Progenitor cell of endocrine pancreas (in vitro differentiated cells): Measurements from ENCODE around the gene LAG3. TPM values are rescaled to one million over a fixed set of nuclear protein-coding genes. Genes with fewer than 3 reads are reported as not detected.
"Not testable (repeated sequence)": the region's sequence is repeated elsewhere in the genome, so short reads cannot be mapped to it uniquely, and the experiment has no call there.

ENCODE experiments used
- DNase-seq: peaks from one replicate; pipeline ENCODE4 v3.0.0; 2021; ENCODE audit warnings: low spot score; ENCODE audit not compliant: unreplicated experiment
- H3K27ac Mint-ChIP-seq: 2 replicates; pipeline ENCODE4 v1.8.0; 2021; ENCODE audit warnings: mild to moderate bottlenecking, moderate library complexity, mixed read lengths
- H3K27me3 Mint-ChIP-seq: 2 replicates; pipeline ENCODE4 v1.8.0; 2021; ENCODE audit warnings: mixed read lengths
- H3K36me3 Mint-ChIP-seq: 2 replicates; pipeline ENCODE4 v1.8.0; 2022; ENCODE audit warnings: mixed read lengths; ENCODE audit not compliant: insufficient read depth
- H3K4me1 Mint-ChIP-seq: 2 replicates; pipeline ENCODE4 v1.8.0; 2021; ENCODE audit warnings: low read depth, mixed read lengths
- H3K4me3 Mint-ChIP-seq: 2 replicates; pipeline ENCODE4 v1.8.0; 2021; ENCODE audit warnings: low read depth, mild to moderate bottlenecking, moderate library complexity, mixed read lengths
- H3K9me3 Mint-ChIP-seq: 2 replicates; pipeline ENCODE4 v1.8.0; 2021; ENCODE audit warnings: low read depth, mixed read lengths
- CTCF ChIP-seq: fragments of 200-600 bp; sonication (generic); IDR thresholded peaks from one replicate; pipeline ENCODE4 v1.5.0; 2021; ENCODE audit warnings: antibody characterized with exemption, mild to moderate bottlenecking; ENCODE audit not compliant: unreplicated experiment
- total RNA-seq: library from RNA; stranded (reverse); gene quantifications from 2 replicates; pipeline ENCODE4 v1.2.1, GENCODE V29; 2021

Gene LAG3
- total RNA-seq, 1 donor from 2014 or later, result 2.2 TPM

GRCh38 chr12:6742834-6743233 is 29.5 kb upstream of the LAG3 start:
- Mint-ChIP-seq H3K27ac (no peak overlapping the region), H3K4me1 (no peaks in the 10 kb centered on the region), H3K9me3 (no peaks in the 10 kb centered on the region), H3K27me3 (no peaks in the 10 kb centered on the region), H3K36me3 (peaks cover 19% of the 10 kb centered on the region), H3K4me3 (no peak overlapping the region)
- no peak for DNase-seq
- no peak for TF ChIP-seq CTCF

GRCh38 chr12:6743300-6743699 is 29.0 kb upstream of the LAG3 start:
- H3K4me3 Mint-ChIP-seq, H3K27ac Mint-ChIP-seq, H3K27me3 Mint-ChIP-seq: not testable (repeated sequence)

GRCh38 chr12:6745741-6746525 is 26.4 kb upstream of the LAG3 start:
- no peaks in the 10 kb centered on the region for H3K27me3 Mint-ChIP-seq
- DNase-seq, result no peak
- no peaks in the 10 kb centered on the region for H3K9me3 Mint-ChIP-seq
- H3K27ac Mint-ChIP-seq, result peak overlapping the region; percentile 65
- TF ChIP-seq CTCF, result no peak
- no peaks in the 10 kb centered on the region for H3K4me1 Mint-ChIP-seq
- H3K36me3 Mint-ChIP-seq, result peaks cover 35% of the 10 kb centered on the region
- no peak overlapping the region for H3K4me3 Mint-ChIP-seq

More at GRCh38 chr12:6743300-6743699, 29.0 kb upstream of the LAG3 start:
- not testable (repeated sequence) for H3K9me3 Mint-ChIP-seq, DNase-seq, H3K4me1 Mint-ChIP-seq
- H3K36me3 Mint-ChIP-seq, result peaks cover 24% of the 10 kb centered on the region

GRCh38 chr12:6747216-6747615 is 25.1 kb upstream of the LAG3 start:
- H3K4me1 Mint-ChIP-seq, result peaks cover 5% of the 10 kb centered on the region
- no peak overlapping the region for H3K4me3 Mint-ChIP-seq
- H3K9me3 Mint-ChIP-seq, result no peaks in the 10 kb centered on the region
- no peak for DNase-seq
- no peak for TF ChIP-seq CTCF
- no peak overlapping the region for H3K27ac Mint-ChIP-seq
- H3K27me3 Mint-ChIP-seq, result no peaks in the 10 kb centered on the region
- H3K36me3 Mint-ChIP-seq, result peaks cover 40% of the 10 kb centered on the region

GRCh38 chr12:6748761-6749160 is 23.6 kb upstream of the LAG3 start:
- DNase-seq, result no peak
- Mint-ChIP-seq H3K4me3 (no peak overlapping the region), H3K27ac (no peak overlapping the region), H3K27me3 (no peaks in the 10 kb centered on the region), H3K9me3 (no peaks in the 10 kb centered on the region), H3K4me1 (peaks cover 12% of the 10 kb centered on the region), H3K36me3 (peaks cover 43% of the 10 kb centered on the region)
- TF ChIP-seq CTCF, result no peak

- no peak overlapping the region for H3K27ac Mint-ChIP-seq
- no peaks in the 10 kb centered on the region for H3K9me3 Mint-ChIP-seq
- H3K4me1 Mint-ChIP-seq, result peaks cover 20% of the 10 kb centered on the region
- no peak for TF ChIP-seq CTCF
- DNase-seq, result no peak
- no peak overlapping the region for H3K4me3 Mint-ChIP-seq
- H3K27me3 Mint-ChIP-seq, result no peaks in the 10 kb centered on the region
- peaks cover 36% of the 10 kb centered on the region for H3K36me3 Mint-ChIP-seq
Observed at GRCh38 chr12:6750506-6750905, 21.8 kb upstream of the LAG3 start.
